PC-9 (cell line): ENCODE measurements around the gene NUBP2. TPM values are rescaled to one million over a fixed set of nuclear protein-coding genes. Genes with fewer than 3 reads are reported as not detected.

Experiments
- BruUV-seq: library from RNA; stranded (reverse); fragments of 400-500 nt; replicated peaks from 2 replicates; lab custom pipeline; 2021; lab: Mats Ljungman, UMichigan
- CTCF ChIA-PET: fragments of 300-600 bp; sonication (Branson Sonifier 250); formaldehyde crosslinking; loops from one replicate; lab custom pipeline; 2022; ENCODE audit warnings: antibody characterized with exemption; lab: Charles Lee
- POLR2A ChIA-PET: fragments of 300-600 bp; sonication (Branson Sonifier 250); formaldehyde crosslinking; loops from one replicate; lab custom pipeline; 2022; ENCODE audit warnings: antibody characterized with exemption; ENCODE audit not compliant: unreplicated experiment; lab: Charles Lee
- DNase-seq, 2 experiments: peaks; one replicate each; pipeline versions ENCODE4 v3.0.0 to v3.0.0-alpha.2; 2015 to 2022; ENCODE audit warnings: mixed read lengths in 1 of 2
- H2AFZ ChIP-seq: fragments of 200-600 bp; sonication (generic); 2 replicates; pipeline ENCODE4 v1.8.1; 2017; ENCODE audit warnings: antibody characterized with exemption
- H3F3A ChIP-seq: fragments of 200-600 bp; sonication (generic); 2 replicates; pipeline ENCODE4 v1.8.1; 2017; ENCODE audit warnings: antibody characterized with exemption, mild to moderate bottlenecking, low read depth; ENCODE audit not compliant: insufficient read depth
- H3K27ac ChIP-seq: fragments of 200-600 bp; sonication (generic); 2 replicates; pipeline ENCODE4 v1.6.1; 2016; ENCODE audit warnings: mixed run types
- H3K27me3 ChIP-seq: fragments of 200-600 bp; sonication (generic); 2 replicates; pipeline ENCODE4 v1.6.1; 2016; ENCODE audit warnings: low read depth, mixed run types; ENCODE audit not compliant: insufficient read depth
- H3K36me3 ChIP-seq: fragments of 200-600 bp; sonication (generic); 2 replicates; pipeline ENCODE4 v1.6.1; 2016; ENCODE audit warnings: low read depth, mixed run types
- H3K4me1 ChIP-seq: fragments of 200-600 bp; sonication (generic); replicated peaks from 2 replicates; pipeline ENCODE4 v1.6.1; 2016; ENCODE audit warnings: mixed run types; ENCODE audit not compliant: insufficient read depth
- H3K4me2 ChIP-seq: fragments of 200-600 bp; sonication (generic); 2 replicates; pipeline ENCODE4 v1.6.1; 2017; ENCODE audit warnings: mixed run types
- H3K4me3 ChIP-seq: fragments of 200-600 bp; sonication (generic); 2 replicates; pipeline ENCODE4 v1.6.1; 2016; ENCODE audit warnings: mixed run types
- H3K79me2 ChIP-seq: fragments of 200-600 bp; sonication (generic); 2 replicates; pipeline ENCODE4 v1.6.1; 2017; ENCODE audit warnings: low read depth, mixed run types
- H3K9me2 ChIP-seq: fragments of 200-600 bp; sonication (generic); 2 replicates; pipeline ENCODE4 v1.8.1; 2017; ENCODE audit warnings: mild to moderate bottlenecking; ENCODE audit not compliant: insufficient read depth
- H3K9me3 ChIP-seq: fragments of 200-600 bp; sonication (generic); 2 replicates; pipeline ENCODE4 v1.8.1; 2016; ENCODE audit warnings: low read depth; ENCODE audit not compliant: insufficient read depth
- H4K20me1 ChIP-seq: fragments of 200-600 bp; sonication (generic); 2 replicates; pipeline ENCODE4 v1.8.1; 2017; ENCODE audit not compliant: insufficient read depth
- EZH2 ChIP-seq: fragments of 200-600 bp; sonication (generic); IDR thresholded peaks from 2 replicates; pipeline ENCODE4 v1.8.0; 2017; ENCODE audit warnings: antibody characterized with exemption, low read depth
- intact Hi-C: fragments of 100-400 bp; cut with micrococcal nuclease; formaldehyde crosslinking; loops from one replicate; pipeline ENCODE4 v1.10.0; 2022; ENCODE audit not compliant: unreplicated experiment
- total RNA-seq: library from RNA; stranded (reverse); gene quantifications from 2 replicates; pipeline ENCODE4 v1.2.3, GENCODE V29; 2021
- TF ChIP-seq, protein P1 (sequence below): fragments of 200-600 bp; sonication (generic); conservative IDR thresholded peaks from 2 replicates; pipeline ENCODE4 v1.6.1; 2017; ENCODE audit warnings: mixed run types, antibody characterized with exemption, mild to moderate bottlenecking, moderate library complexity

NUBP2 gene
- total RNA-seq, 1 experiment from 2014 or later, result 80.0 TPM

DNA sequence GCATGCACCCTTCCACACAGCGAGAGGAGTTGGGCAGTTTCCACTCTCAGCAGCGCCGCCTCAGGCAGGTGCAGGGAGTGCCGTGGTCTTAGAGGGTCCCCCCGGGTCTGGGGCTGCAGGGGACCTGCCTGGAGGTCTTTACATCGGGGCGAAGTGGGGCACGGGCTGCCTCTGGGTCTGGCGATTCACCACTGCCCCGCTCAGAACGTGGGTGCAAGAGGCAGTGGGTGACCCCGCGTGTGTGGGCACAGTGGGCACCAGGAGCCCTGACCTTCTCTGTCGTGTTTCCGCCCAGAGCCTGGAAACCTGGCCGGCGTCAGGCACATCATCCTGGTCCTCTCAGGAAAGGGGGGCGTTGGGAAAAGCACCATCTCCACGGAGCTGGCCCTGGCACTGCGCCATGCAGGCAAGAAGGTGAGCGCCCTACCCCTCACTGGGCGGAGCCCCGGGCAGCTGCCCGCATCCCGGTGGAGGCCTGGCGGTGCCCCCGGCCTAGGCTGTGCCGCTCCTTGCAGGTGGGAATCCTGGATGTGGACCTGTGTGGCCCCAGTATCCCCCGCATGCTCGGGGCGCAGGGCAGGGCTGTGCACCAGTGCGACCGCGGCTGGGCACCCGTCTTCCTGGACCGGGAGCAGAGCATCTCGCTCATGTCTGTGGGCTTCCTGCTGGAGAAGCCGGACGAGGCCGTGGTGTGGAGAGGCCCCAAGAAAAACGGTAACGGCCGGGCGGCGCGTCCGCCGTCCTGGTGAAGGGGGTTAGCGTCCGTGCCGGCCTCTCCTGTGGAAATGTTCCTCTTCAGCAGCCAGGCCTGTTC is 3.7 kb downstream of the NUBP2 start:
- Histone ChIP-seq H3F3A (peaks cover 6% of the 10 kb centered on the region; the same call in 1 of the 2 replicates), H3K27me3 (no peaks in the 10 kb centered on the region), H3K79me2 (peaks cover 38% of the 10 kb centered on the region), H4K20me1 (peaks cover 20% of the 10 kb centered on the region), H2AFZ (no peak overlapping the region), H3K4me1 (peaks cover 7% of the 10 kb centered on the region), H3K4me2 (no peak overlapping the region), H3K36me3 (no peaks in the 10 kb centered on the region), H3K9me3 (no peaks in the 10 kb centered on the region), H3K4me3 (no peak overlapping the region), H3K9me2 (no peaks in the 10 kb centered on the region), H3K27ac (no peak overlapping the region)
- TF ChIP-seq, protein P1, sequence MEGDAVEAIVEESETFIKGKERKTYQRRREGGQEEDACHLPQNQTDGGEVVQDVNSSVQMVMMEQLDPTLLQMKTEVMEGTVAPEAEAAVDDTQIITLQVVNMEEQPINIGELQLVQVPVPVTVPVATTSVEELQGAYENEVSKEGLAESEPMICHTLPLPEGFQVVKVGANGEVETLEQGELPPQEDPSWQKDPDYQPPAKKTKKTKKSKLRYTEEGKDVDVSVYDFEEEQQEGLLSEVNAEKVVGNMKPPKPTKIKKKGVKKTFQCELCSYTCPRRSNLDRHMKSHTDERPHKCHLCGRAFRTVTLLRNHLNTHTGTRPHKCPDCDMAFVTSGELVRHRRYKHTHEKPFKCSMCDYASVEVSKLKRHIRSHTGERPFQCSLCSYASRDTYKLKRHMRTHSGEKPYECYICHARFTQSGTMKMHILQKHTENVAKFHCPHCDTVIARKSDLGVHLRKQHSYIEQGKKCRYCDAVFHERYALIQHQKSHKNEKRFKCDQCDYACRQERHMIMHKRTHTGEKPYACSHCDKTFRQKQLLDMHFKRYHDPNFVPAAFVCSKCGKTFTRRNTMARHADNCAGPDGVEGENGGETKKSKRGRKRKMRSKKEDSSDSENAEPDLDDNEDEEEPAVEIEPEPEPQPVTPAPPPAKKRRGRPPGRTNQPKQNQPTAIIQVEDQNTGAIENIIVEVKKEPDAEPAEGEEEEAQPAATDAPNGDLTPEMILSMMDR, result no peak
- TF ChIP-seq EZH2, result no peak
- BruUV-seq, result no TSS peak
- DNase-seq, result no peak
- ChIA-PET CTCF (no interaction called here), POLR2A (no interaction called here)
- intact Hi-C loops, result no loop called here

DNA sequence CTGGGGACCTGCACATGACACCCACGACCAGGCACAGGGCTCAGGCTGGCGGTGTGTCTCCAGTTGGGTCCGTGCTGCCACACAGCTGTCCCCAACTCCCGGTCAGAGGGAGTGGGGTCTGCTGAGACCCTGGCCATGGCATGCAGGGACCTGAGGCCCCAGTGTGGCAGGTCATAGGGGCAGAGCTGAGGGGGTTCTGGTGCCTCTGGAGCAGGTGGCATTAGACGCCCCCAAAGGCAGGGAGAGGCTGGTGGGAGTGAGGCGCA is 4.2 kb downstream of the NUBP2 start:
- Histone ChIP-seq H3K4me3 (no peak overlapping the region), H3K4me2 (no peak overlapping the region), H3K27ac (no peak overlapping the region), H3K4me1 (peaks cover 7% of the 10 kb centered on the region), H3K79me2 (peaks cover 35% of the 10 kb centered on the region), H2AFZ (no peak overlapping the region), H3K27me3 (no peaks in the 10 kb centered on the region), H3K36me3 (no peaks in the 10 kb centered on the region), H3K9me2 (no peaks in the 10 kb centered on the region), H3F3A (peaks cover under 1% of the 10 kb centered on the region; the same call in 1 of the 2 replicates), H3K9me3 (no peaks in the 10 kb centered on the region), H4K20me1 (peaks cover 18% of the 10 kb centered on the region)
- BruUV-seq, result no TSS peak
- no peak for TF ChIP-seq EZH2
- TF ChIP-seq, protein P1, result no peak
- POLR2A ChIA-PET, result no interaction called here
- intact Hi-C loops, result no loop called here
- no peak for DNase-seq
- CTCF ChIA-PET, result no interaction called here

DNA sequence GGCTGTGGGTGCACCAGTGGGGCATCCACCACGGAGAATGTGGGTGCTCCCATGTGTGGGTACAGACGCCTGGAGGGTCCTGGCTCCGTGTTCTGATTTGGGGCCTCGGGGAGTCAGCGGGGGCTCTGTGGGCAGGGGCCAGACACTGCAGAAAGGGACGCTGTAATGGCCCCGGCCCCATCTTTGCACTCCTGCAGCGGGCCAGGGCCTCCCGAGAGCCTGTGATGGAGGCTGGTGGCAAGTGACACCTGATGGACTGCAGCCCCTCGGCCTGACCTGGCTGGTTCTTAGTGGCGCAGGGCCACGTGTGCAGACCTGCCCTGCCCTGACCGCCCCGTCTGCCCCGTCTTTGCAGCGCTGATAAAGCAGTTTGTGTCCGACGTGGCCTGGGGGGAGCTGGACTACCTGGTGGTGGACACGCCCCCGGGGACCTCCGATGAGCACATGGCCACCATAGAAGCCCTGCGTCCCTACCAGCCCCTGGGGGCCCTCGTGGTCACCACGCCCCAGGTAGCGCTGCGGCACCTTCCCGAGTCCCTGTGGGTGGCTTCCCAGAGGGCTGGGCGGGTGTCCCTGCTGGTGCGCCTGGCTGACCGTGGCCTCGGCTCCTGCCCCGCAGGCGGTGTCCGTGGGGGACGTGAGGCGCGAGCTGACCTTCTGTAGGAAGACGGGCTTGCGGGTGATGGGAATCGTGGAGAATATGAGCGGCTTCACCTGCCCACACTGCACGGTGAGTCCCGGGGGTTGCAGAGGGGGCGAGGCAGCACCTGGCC is 4.7 kb downstream of the NUBP2 start:
- no peak for DNase-seq
- Histone ChIP-seq H3K4me3 (no peak overlapping the region), H3K4me2 (no peak overlapping the region), H3K27ac (no peak overlapping the region), H3F3A (no peaks in the 10 kb centered on the region), H3K4me1 (peaks cover 7% of the 10 kb centered on the region), H3K79me2 (peaks cover 35% of the 10 kb centered on the region), H3K9me2 (no peaks in the 10 kb centered on the region), H3K36me3 (no peaks in the 10 kb centered on the region), H3K27me3 (no peaks in the 10 kb centered on the region), H4K20me1 (peaks cover 18% of the 10 kb centered on the region), H2AFZ (no peak overlapping the region), H3K9me3 (no peaks in the 10 kb centered on the region)
- ChIA-PET CTCF (no interaction called here), POLR2A (no interaction called here)
- BruUV-seq, result no TSS peak
- no peak for TF ChIP-seq EZH2
- intact Hi-C loops, result no loop called here
